ENCODE results near the gene ARHGEF2. TPM values are rescaled to one million over a fixed set of nuclear protein-coding genes. Genes with fewer than 3 reads are reported as not detected.

The ARHGEF2 gene
- total RNA-seq, 1 donor from 2014 or later: 111 TPM

DNA sequence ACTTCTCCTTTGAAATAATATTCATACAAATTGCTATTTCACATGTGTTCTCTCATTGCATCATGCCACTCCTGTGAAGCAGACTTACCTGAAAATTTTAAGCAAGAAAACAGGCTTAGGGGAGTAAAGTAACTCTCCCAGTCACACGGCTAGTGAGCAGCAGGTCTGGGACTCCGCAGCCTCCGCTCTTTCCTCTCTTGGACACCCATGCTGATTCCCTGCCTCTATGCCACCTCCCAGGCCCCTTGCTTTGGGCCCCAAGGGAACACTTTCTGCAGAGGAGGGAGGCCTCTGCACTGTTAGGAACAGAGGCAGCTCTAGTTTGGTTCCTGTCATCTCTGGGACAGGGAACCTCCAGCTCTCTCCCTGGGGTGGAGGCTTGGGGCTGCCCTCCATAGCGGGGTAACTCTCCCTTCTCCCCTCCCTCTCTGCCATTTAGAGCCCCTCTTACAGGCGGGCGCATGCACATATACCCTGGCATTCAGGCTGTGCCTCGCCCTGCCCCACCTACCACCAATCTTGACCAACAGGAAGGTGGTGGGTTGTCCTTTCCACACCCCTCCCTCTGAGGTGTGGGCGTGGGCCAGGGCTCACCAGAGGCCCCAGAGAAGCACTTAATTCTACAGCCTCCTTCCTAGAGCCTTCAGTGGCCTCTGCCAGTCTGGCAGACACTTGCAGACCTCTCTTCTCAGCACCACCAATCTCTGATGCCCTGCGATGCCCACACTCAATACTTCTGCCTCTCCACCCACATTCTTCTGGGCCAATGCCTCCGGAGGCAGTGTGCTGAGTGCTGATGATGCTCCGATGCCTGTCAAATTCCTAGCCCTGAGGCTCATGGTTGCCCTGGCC lies 37.1 kb downstream of the ARHGEF2 start, which contains the start of gene RXFP4:
RXFP4 (plus strand) TSS at position 646 of the 852 bp plus-strand sequence; CDS start at position 718, 72 bp downstream.
- Mint-ChIP-seq H3K27me3 (ENCODE audit: low read depth) (no peaks in the 10 kb centered on the region), H3K4me1 (peaks cover 26% of the 10 kb centered on the region), H3K9me3 (no peaks in the 10 kb centered on the region), H3K4me3 (no peak within 1 kb of the TSS), H3K36me3 (no peaks in the 10 kb centered on the region), H3K27ac (peak within 1 kb of the TSS; percentile 64)
- no peak for DNase-seq (ENCODE audit: low spot score in 2 of 2, unreplicated experiment in 2 of 2)
- TF ChIP-seq, protein P1, sequence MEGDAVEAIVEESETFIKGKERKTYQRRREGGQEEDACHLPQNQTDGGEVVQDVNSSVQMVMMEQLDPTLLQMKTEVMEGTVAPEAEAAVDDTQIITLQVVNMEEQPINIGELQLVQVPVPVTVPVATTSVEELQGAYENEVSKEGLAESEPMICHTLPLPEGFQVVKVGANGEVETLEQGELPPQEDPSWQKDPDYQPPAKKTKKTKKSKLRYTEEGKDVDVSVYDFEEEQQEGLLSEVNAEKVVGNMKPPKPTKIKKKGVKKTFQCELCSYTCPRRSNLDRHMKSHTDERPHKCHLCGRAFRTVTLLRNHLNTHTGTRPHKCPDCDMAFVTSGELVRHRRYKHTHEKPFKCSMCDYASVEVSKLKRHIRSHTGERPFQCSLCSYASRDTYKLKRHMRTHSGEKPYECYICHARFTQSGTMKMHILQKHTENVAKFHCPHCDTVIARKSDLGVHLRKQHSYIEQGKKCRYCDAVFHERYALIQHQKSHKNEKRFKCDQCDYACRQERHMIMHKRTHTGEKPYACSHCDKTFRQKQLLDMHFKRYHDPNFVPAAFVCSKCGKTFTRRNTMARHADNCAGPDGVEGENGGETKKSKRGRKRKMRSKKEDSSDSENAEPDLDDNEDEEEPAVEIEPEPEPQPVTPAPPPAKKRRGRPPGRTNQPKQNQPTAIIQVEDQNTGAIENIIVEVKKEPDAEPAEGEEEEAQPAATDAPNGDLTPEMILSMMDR (IDR thresholded peaks at IDR 0.05; ENCODE audit: unreplicated experiment): no peak

DNA sequence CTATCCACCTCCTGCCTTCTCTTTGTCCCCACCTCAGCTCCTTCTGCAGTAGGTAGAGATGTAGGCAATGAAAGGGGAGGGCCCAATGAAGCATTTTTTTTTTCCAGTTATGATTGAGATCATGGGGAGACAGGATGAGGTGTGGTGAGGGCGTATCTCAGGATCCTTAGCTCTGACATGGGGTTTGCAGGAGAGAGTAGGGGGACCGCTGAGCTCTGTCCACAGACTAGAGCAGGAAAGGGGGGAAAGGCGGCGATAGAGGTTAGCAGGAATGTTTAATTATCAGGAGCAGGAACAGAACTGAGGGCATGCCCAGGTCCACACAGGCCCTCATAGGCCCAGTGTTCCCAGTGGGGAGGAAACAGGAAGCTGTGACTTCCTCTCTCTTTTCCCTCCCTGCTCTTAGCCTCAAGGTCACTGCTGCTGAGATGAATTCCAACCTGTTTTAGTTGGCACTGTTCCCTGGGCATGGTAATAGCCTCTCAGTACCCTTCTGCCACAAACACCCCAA lies 37.8 kb downstream of the ARHGEF2 start:
- H3K27ac Mint-ChIP-seq: peak overlapping the region; percentile 64
- peaks cover 26% of the 10 kb centered on the region for H3K4me1 Mint-ChIP-seq
- DNase-seq (ENCODE audit: low spot score in 2 of 2, unreplicated experiment in 2 of 2): no peak
- TF ChIP-seq, protein P1 (IDR thresholded peaks at IDR 0.05; ENCODE audit: unreplicated experiment): no peak
- H3K4me3 Mint-ChIP-seq: no peak overlapping the region
- H3K9me3 Mint-ChIP-seq: no peaks in the 10 kb centered on the region
- no peaks in the 10 kb centered on the region for H3K27me3 Mint-ChIP-seq (ENCODE audit: low read depth)
- H3K36me3 Mint-ChIP-seq: no peaks in the 10 kb centered on the region

DNA sequence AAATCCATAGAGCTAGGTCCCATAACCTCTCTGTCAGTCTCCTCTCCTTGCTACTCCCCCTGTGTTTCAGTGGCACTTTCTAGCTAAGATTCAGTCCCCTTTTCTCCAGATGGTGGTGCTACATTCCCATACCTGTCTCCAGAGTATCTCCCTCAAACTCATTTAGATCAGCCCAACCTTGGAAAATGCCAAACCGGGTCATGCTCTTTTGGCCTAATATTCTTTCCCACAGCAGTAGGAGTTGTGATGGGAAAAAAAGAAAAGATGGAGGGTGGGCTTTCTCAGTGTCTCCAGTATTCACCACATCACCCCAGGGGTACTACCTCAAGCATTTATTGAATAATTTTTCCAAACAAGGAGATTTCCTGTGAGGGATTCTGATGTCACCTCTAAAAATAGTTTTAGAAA lies 40.1 kb downstream of the ARHGEF2 start:
- DNase-seq (ENCODE audit: low spot score in 2 of 2, unreplicated experiment in 2 of 2): no peak
- Mint-ChIP-seq H3K27ac (no peak overlapping the region), H3K27me3 (ENCODE audit: low read depth) (no peaks in the 10 kb centered on the region), H3K36me3 (no peaks in the 10 kb centered on the region), H3K4me1 (peaks cover 22% of the 10 kb centered on the region), H3K9me3 (no peaks in the 10 kb centered on the region), H3K4me3 (no peak overlapping the region)
- TF ChIP-seq, protein P1 (IDR thresholded peaks at IDR 0.05; ENCODE audit: unreplicated experiment): no peak

DNA sequence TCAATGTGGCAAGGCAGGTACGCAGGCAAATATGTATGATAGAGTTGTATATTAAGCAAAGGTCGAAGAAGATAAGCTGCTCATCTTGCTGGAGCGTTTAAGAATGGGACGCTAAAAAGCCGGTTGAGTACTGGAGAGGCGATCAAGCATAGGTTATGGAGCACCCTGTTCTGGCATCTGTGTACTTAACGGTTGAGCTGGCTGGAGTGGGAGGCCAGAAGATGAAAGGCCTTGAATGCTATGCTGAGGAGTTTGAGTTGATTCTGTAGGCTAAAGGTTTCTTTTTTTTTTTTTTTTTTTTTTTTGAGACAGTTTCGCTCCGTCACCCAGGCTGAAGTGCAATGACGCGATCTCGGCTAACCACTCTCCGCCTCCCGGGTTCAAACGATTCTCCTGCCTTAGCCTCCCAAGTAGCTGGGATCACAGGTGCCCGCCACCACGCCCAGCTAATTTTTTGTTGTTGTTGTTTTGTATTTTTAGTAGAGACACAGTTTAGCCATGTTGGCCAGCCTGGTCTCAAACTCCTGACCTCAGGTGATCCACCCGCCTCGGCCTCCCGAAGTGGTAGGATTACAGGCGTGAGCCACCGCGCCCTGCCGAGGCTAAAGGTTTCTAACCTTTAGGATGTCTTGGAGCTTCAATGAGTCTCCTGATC lies 43.3 kb downstream of the ARHGEF2 start:
- no peak overlapping the region for H3K27ac Mint-ChIP-seq

More for the DNA sequence above, 43.3 kb downstream of the ARHGEF2 start:
- Mint-ChIP-seq H3K27me3 (ENCODE audit: low read depth) (no peaks in the 10 kb centered on the region), H3K9me3 (no peaks in the 10 kb centered on the region), H3K36me3 (peaks cover 7% of the 10 kb centered on the region), H3K4me3 (no peak overlapping the region), H3K4me1 (peaks cover 30% of the 10 kb centered on the region)
- TF ChIP-seq, protein P1 (IDR thresholded peaks at IDR 0.05; ENCODE audit: unreplicated experiment): no peak
- DNase-seq (ENCODE audit: low spot score in 2 of 2, unreplicated experiment in 2 of 2): no peak
